ENCODE data around the gene HDAC4.

GRCh38 chr2:239323447-239323846 is 77.4 kb downstream of the HDAC4 start:
- TF ChIP-seq YY1 (IDR thresholded peaks at IDR 0.05; ENCODE audit: insufficient read depth, insufficient read length) (no peak), ZNF274 (IDR thresholded peaks at IDR 0.05; ENCODE audit: low read depth, low read length) (no peak)
